Memory B cell (primary cell): ENCODE data around the gene UGT1A10.
"Not testable (repeated sequence)": the region's sequence is repeated elsewhere in the genome, so short reads cannot be mapped to it uniquely, and the experiment has no call there.

Experiments used
- ATAC-seq: fragments of 150-1000 bp; cut with Tn5 transposase; 2 replicates; pipeline ENCODE4 v1.10.0; 2021; ENCODE audit warnings: low read depth, mild to moderate bottlenecking, moderate library complexity
- DNase-seq, 2 donors: peaks; one replicate each; pipeline ENCODE4 v3.0.0; 2022; ENCODE audit warnings: low spot score in 2 of 2
- H3K27ac Mint-ChIP-seq: one replicate; pipeline ENCODE4 v1.8.0; 2022; ENCODE audit warnings: mild to moderate bottlenecking, moderate library complexity, mixed read lengths
- H3K27me3 Mint-ChIP-seq: one replicate; pipeline ENCODE4 v1.8.0; 2022; ENCODE audit warnings: mixed read lengths
- H3K36me3 Mint-ChIP-seq: one replicate; pipeline ENCODE4 v1.8.0; 2022; ENCODE audit warnings: mild to moderate bottlenecking, mixed read lengths
- H3K4me1 Mint-ChIP-seq: one replicate; pipeline ENCODE4 v1.8.0; 2022; ENCODE audit warnings: mixed read lengths
- H3K4me3 Mint-ChIP-seq: one replicate; pipeline ENCODE4 v1.8.0; 2022; ENCODE audit warnings: mild to moderate bottlenecking, moderate library complexity, mixed read lengths
- H3K9me3 Mint-ChIP-seq: one replicate; pipeline ENCODE4 v1.8.0; 2022; ENCODE audit warnings: mixed read lengths

The UGT1A10 gene

GRCh38 chr2:233627331-233628025 is 8.8 kb upstream of the UGT1A10 start:
- peaks cover 21% of the 10 kb centered on the region for H3K9me3 Mint-ChIP-seq
- H3K27me3 Mint-ChIP-seq = peaks cover 7% of the 10 kb centered on the region
- DNase-seq = no peak
- H3K27ac Mint-ChIP-seq = no peak overlapping the region
- H3K4me1 Mint-ChIP-seq = peaks cover 3% of the 10 kb centered on the region
- no peak for ATAC-seq
- H3K4me3 Mint-ChIP-seq = no peak overlapping the region
- H3K36me3 Mint-ChIP-seq = peaks cover 8% of the 10 kb centered on the region

DNA sequence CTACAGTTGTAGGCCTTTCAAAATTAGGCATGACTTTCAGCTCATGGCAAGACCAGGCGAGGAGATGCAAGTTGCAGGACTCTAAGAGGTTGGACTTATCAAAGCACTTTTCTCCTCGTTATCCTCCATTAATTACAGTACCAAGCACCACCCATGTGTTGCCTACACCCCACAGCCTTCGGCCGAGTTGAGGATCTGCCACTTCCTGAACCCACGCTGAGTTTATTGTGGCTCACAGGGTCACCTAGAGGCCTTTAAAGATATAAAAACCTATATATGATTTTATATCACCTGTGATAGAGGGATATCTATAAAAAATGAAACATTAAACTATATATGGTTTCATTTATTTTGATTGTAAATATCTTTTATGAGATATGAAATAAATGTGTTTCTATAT is 2.6 kb downstream of the UGT1A10 start:
- peaks cover 6% of the 10 kb centered on the region for H3K27me3 Mint-ChIP-seq
- no peak for DNase-seq

DNA sequence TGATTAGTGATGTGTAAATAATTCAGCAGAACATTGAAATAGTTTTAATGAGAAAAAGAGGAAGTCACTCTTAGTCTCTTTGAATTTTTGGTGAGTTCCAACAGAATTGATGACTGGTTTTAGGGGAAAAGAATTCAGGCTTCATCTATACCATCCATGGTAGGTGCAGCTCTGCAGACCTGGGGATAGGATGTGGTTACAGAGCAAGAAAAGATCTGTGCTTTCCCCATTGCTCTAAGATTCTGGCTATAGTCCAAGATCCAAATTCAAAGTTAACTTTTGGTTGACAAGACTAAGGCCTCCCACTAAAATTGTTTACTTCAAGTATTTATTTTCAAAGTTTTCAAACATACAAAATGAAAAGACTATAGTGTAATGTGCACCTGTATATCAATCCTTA is 3.6 kb downstream of the UGT1A10 start:
- Mint-ChIP-seq H3K27ac (no peak overlapping the region), H3K9me3 (peaks cover 4% of the 10 kb centered on the region), H3K4me3 (no peak overlapping the region), H3K27me3 (peaks cover 8% of the 10 kb centered on the region), H3K36me3 (peaks cover 1% of the 10 kb centered on the region), H3K4me1 (peaks cover 6% of the 10 kb centered on the region)
- no peak for ATAC-seq
- DNase-seq = no peak

More for the DNA sequence above, 2.6 kb downstream of the UGT1A10 start:
- peaks cover 6% of the 10 kb centered on the region for H3K4me1 Mint-ChIP-seq
- H3K27ac Mint-ChIP-seq = no peak overlapping the region
- peaks cover 4% of the 10 kb centered on the region for H3K9me3 Mint-ChIP-seq
- peak; percentile 45 for ATAC-seq
- no peak overlapping the region for H3K4me3 Mint-ChIP-seq
- peaks cover 1% of the 10 kb centered on the region for H3K36me3 Mint-ChIP-seq

GRCh38 chr2:233643128-233643527 is 6.9 kb downstream of the UGT1A10 start:
- no peak for DNase-seq
- Mint-ChIP-seq H3K36me3 (peaks cover 14% of the 10 kb centered on the region), H3K9me3 (peaks cover 13% of the 10 kb centered on the region), H3K4me1 (peaks cover 6% of the 10 kb centered on the region), H3K27ac (no peak overlapping the region), H3K4me3 (no peak overlapping the region), H3K27me3 (peaks cover 15% of the 10 kb centered on the region)
- ATAC-seq = no peak

GRCh38 chr2:233646033-233646432 is 9.8 kb downstream of the UGT1A10 start:
- Mint-ChIP-seq H3K9me3 (peaks cover 13% of the 10 kb centered on the region), H3K27me3 (peaks cover 16% of the 10 kb centered on the region), H3K36me3 (peaks cover 14% of the 10 kb centered on the region)
- not testable (repeated sequence) for DNase-seq, H3K4me1 Mint-ChIP-seq, H3K27ac Mint-ChIP-seq, H3K4me3 Mint-ChIP-seq, ATAC-seq

- H3K36me3 Mint-ChIP-seq = peaks cover 8% of the 10 kb centered on the region
- ATAC-seq = no peak
- no peaks in the 10 kb centered on the region for H3K4me1 Mint-ChIP-seq
- no peak for DNase-seq
- H3K9me3 Mint-ChIP-seq = peaks cover 10% of the 10 kb centered on the region
- H3K27ac Mint-ChIP-seq = no peak overlapping the region
- H3K4me3 Mint-ChIP-seq = no peak overlapping the region
- peaks cover 15% of the 10 kb centered on the region for H3K27me3 Mint-ChIP-seq
Measured at GRCh38 chr2:233650981-233651380, 14.7 kb downstream of the UGT1A10 start.

- DNase-seq (no peak), ATAC-seq (no peak)
Measured at GRCh38 chr2:233651430-233651829, 15.2 kb downstream of the UGT1A10 start.

DNA sequence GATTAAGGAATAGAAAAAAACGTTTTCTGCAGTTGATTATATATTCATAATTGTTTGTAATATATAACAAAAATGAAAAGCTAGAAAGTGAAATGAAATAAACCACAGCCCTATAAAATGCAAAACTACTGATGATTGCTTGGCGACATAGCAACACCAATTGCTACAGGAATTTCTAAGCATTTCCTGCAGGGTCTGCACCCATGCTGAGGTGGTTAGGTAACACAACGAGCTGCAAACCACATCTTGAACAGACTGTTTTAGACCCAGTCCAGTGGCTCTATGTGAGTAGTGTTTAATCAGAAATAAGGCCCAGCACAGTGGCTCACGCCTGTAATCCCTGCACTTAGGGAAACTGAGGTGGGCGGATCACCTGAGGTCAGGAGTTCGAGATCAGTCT is 18.3 kb downstream of the UGT1A10 start:
- Mint-ChIP-seq H3K4me3 (no peak overlapping the region), H3K36me3 (no peaks in the 10 kb centered on the region), H3K27me3 (peaks cover 8% of the 10 kb centered on the region), H3K27ac (no peak overlapping the region), H3K4me1 (no peaks in the 10 kb centered on the region), H3K9me3 (no peaks in the 10 kb centered on the region)
- DNase-seq (no peak), ATAC-seq (no peak)

More at GRCh38 chr2:233651430-233651829, 15.2 kb downstream of the UGT1A10 start:
- Mint-ChIP-seq H3K9me3 (peaks cover 9% of the 10 kb centered on the region), H3K4me1 (no peaks in the 10 kb centered on the region), H3K27me3 (peaks cover 14% of the 10 kb centered on the region), H3K4me3 (no peak overlapping the region), H3K27ac (no peak overlapping the region), H3K36me3 (peaks cover 7% of the 10 kb centered on the region)

DNA sequence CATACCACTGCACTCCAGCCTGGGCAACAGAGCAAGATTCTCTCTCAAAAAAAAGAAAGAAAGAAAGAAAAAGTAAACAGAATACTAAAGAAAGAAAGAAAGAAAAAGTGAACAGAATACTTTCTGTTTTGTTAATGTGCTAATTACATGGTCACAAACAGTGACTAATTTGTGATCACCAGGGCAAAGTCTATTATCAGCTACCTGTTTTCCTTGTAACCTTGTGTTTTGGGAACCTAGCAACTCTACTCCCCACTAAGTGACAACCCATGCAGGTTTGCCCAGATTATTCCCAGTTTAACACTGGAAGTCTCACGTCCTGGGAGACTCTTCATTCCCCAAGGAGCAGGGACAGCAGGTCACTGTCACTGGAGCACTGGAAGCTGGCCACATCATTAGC is 18.8 kb downstream of the UGT1A10 start:
- ATAC-seq = no peak
- no peak overlapping the region for H3K4me3 Mint-ChIP-seq
- DNase-seq = no peak
- no peak overlapping the region for H3K27ac Mint-ChIP-seq
- no peaks in the 10 kb centered on the region for H3K4me1 Mint-ChIP-seq
- H3K36me3 Mint-ChIP-seq = no peaks in the 10 kb centered on the region
- peaks cover 8% of the 10 kb centered on the region for H3K27me3 Mint-ChIP-seq
- H3K9me3 Mint-ChIP-seq = no peaks in the 10 kb centered on the region

DNA sequence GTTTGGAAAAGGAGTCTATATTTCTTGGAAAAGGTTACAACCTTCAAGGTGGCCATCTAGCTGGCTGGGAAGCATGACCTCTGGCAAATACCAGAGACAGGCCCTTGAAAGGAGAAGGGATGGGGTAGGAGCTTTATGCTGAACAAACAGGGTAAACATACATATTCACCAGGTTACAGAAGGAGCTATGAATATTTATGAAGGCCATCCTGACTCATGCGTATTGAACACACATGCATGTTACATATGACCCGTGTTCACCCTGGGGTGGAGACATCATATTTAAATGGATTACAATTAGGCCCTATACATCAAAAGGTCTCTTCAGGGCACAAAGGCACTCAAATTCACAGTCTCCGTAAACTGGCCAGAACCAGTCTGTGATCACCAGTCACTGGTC is 19.7 kb downstream of the UGT1A10 start:
- H3K27me3 Mint-ChIP-seq, H3K9me3 Mint-ChIP-seq: not testable (repeated sequence)

GRCh38 chr2:233656443-233656842 is 20.2 kb downstream of the UGT1A10 start:
- Mint-ChIP-seq H3K9me3 (no peaks in the 10 kb centered on the region), H3K27ac (no peak overlapping the region), H3K4me3 (no peak overlapping the region), H3K4me1 (no peaks in the 10 kb centered on the region), H3K27me3 (peaks cover 7% of the 10 kb centered on the region), H3K36me3 (no peaks in the 10 kb centered on the region)
- DNase-seq (no peak), ATAC-seq (no peak)

More for the DNA sequence above, 19.7 kb downstream of the UGT1A10 start:
- H3K36me3 Mint-ChIP-seq, DNase-seq, H3K27ac Mint-ChIP-seq, H3K4me3 Mint-ChIP-seq, ATAC-seq, H3K4me1 Mint-ChIP-seq: not testable (repeated sequence)

GRCh38 chr2:233658610-233659009 is 22.4 kb downstream of the UGT1A10 start:
- Mint-ChIP-seq H3K4me3 (no peak overlapping the region), H3K27me3 (peaks cover 9% of the 10 kb centered on the region), H3K9me3 (no peaks in the 10 kb centered on the region), H3K4me1 (no peaks in the 10 kb centered on the region), H3K36me3 (no peaks in the 10 kb centered on the region), H3K27ac (no peak overlapping the region)
- no peak for ATAC-seq
- no peak for DNase-seq

DNA sequence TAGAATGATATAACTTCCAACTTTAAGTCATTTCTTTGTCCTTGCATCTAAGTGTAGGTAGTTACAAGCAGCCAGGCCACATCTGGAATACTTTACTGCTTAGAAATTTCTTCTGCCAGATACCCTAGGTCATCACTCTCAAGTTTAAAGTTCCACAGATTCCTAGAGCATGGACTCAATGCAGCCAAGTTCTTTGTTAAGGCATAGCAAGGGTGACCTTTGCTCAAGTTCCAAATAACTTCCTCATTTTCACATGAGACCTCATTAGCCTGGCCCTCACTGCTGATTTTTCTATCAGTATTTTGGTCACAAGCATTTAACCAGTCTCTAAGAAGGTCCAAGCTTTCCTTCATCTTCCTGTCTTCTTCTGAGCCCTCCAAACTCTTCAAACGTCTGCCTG is 27.7 kb downstream of the UGT1A10 start:
- DNase-seq = no peak
- ATAC-seq = no peak
- peaks cover 2% of the 10 kb centered on the region for H3K36me3 Mint-ChIP-seq
- no peaks in the 10 kb centered on the region for H3K4me1 Mint-ChIP-seq
- peaks cover 9% of the 10 kb centered on the region for H3K27me3 Mint-ChIP-seq
- H3K27ac Mint-ChIP-seq = no peak overlapping the region
- H3K4me3 Mint-ChIP-seq = no peak overlapping the region
- H3K9me3 Mint-ChIP-seq = peaks cover 2% of the 10 kb centered on the region

- Mint-ChIP-seq H3K4me3 (no peak overlapping the region), H3K27me3 (peaks cover 12% of the 10 kb centered on the region), H3K36me3 (peaks cover 2% of the 10 kb centered on the region), H3K27ac (no peak overlapping the region), H3K4me1 (no peaks in the 10 kb centered on the region), H3K9me3 (peaks cover 2% of the 10 kb centered on the region)
- DNase-seq (no peak), ATAC-seq (no peak)
Measured at GRCh38 chr2:233668605-233669260, 32.5 kb downstream of the UGT1A10 start.
